ENCODE measurements around the gene STK11IP. TPM values are rescaled to one million over a fixed set of nuclear protein-coding genes. Genes with fewer than 3 reads are reported as not detected.

STK11IP gene
- total RNA-seq, 3 donors from 2014 or later, result 11.2 to 16.7 (median 15.7) TPM

GRCh38 chr2:219634951-219635751 lies 37.5 kb downstream of the STK11IP start:
- intact Hi-C loops (cut with DNase I; ENCODE audit: low total_unique reads), result no loop called here
- no peaks in the 10 kb centered on the region for H3K4me1 ChIP-seq
- TF ChIP-seq CTCF (IDR thresholded peaks at IDR 0.05) (no peak), POLR2A (IDR thresholded peaks at IDR 0.05) (no peak), POLR2AphosphoS5 (IDR thresholded peaks at IDR 0.05) (no peak)
- no peaks in the 10 kb centered on the region for H3K9me3 ChIP-seq
- H3K36me3 ChIP-seq, result no peaks in the 10 kb centered on the region
- no peak overlapping the region for H3K4me3 ChIP-seq
- H3K27me3 ChIP-seq, result no peaks in the 10 kb centered on the region
- H3K27ac ChIP-seq, result no peak overlapping the region
- no peak for DNase-seq (ENCODE audit: low spot score in 2 of 2)

DNA sequence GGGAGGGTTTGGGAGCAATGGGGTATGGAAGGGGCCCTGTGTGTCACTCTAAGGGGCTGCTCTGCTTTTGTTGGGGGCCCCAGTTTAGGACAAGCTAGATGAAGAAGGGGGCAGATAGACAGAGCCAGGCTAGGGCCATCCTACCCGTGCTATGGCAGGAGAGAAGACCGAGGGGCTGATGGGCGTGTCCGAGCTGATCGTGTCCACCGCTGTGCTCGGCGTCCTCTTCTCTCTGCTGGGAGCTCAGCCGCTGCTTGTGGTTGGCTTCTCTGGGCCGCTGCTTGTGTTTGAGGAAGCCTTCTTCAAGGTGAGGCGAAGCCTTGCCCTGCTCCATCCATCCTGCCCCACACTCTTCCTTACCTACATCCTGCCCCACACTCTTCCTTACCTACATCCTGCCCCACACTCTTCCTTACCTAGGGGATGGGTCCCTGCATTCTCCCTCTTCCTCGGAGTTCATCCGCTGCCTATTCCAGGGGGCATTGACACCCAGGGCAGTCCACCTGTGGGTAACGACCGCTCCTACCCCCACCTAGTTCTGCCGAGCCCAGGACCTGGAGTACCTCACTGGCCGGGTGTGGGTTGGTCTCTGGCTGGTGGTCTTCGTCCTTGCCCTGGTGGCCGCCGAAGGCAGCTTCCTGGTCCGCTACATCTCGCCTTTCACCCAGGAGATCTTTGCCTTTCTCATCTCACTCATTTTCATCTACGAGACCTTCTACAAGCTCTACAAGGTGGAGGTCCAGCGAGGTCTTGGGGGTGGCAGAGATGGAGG lies 38.7 kb downstream of the STK11IP start:
- intact Hi-C loops (cut with DNase I; ENCODE audit: low total_unique reads), result no loop called here
- Histone ChIP-seq H3K36me3 (no peaks in the 10 kb centered on the region), H3K27me3 (no peaks in the 10 kb centered on the region), H3K4me3 (no peak overlapping the region), H3K27ac (no peak overlapping the region), H3K4me1 (no peaks in the 10 kb centered on the region), H3K9me3 (no peaks in the 10 kb centered on the region)
- no peak for DNase-seq (ENCODE audit: low spot score in 2 of 2)
- no peak for TF ChIP-seq POLR2A (IDR thresholded peaks at IDR 0.05)
- no peak for TF ChIP-seq CTCF (IDR thresholded peaks at IDR 0.05)
- no peak for TF ChIP-seq POLR2AphosphoS5 (IDR thresholded peaks at IDR 0.05)

GRCh38 chr2:219636941-219637841 lies 39.5 kb downstream of the STK11IP start:
- Histone ChIP-seq H3K27ac (no peak overlapping the region), H3K36me3 (no peaks in the 10 kb centered on the region), H3K9me3 (no peaks in the 10 kb centered on the region), H3K4me1 (no peaks in the 10 kb centered on the region), H3K27me3 (no peaks in the 10 kb centered on the region), H3K4me3 (no peak overlapping the region)
- no peak for TF ChIP-seq CTCF (IDR thresholded peaks at IDR 0.05)
- no peak for TF ChIP-seq POLR2A (IDR thresholded peaks at IDR 0.05)
- no peak for TF ChIP-seq POLR2AphosphoS5 (IDR thresholded peaks at IDR 0.05)
- intact Hi-C loops (cut with DNase I; ENCODE audit: low total_unique reads), result no loop called here
- DNase-seq (ENCODE audit: low spot score in 2 of 2), result no peak

DNA sequence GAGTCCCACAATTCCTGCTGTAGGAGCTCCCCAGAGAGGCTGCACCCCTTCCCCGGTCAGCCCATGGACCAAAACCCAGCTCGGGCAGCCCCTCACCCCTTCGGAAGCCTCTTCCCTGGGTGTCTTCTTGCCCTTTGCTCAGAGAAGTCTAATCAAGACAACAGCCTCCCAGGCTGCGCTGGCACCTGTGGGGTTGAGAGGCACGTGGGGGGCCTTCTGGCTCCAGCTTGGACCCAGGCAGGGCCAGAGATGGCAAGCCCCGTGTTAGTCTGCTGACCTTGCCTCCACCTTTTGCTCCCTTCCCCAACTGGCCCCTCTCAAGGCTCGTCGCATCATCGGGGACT lies 40.2 kb downstream of the STK11IP start:
- no peak for DNase-seq (ENCODE audit: low spot score in 2 of 2)
- intact Hi-C loops (cut with DNase I; ENCODE audit: low total_unique reads), result no loop called here
- TF ChIP-seq POLR2AphosphoS5 (IDR thresholded peaks at IDR 0.05) (no peak), POLR2A (IDR thresholded peaks at IDR 0.05) (no peak), CTCF (IDR thresholded peaks at IDR 0.05) (no peak)
- Histone ChIP-seq H3K27ac (no peak overlapping the region), H3K36me3 (no peaks in the 10 kb centered on the region), H3K4me3 (no peak overlapping the region), H3K9me3 (no peaks in the 10 kb centered on the region), H3K27me3 (no peaks in the 10 kb centered on the region), H3K4me1 (peaks cover 0 to 3% of the 10 kb centered on the region in 2 donors)
